SK-MEL-5 (cell line): Measurements from ENCODE around the gene CAST. TPM values are rescaled to one million over a fixed set of nuclear protein-coding genes. Genes with fewer than 3 reads are reported as not detected.
"Not testable (repeated sequence)": the region's sequence is repeated elsewhere in the genome, so short reads cannot be mapped to it uniquely, and the experiment has no call there.

Experiments used
- DNase-seq: peaks from one replicate; pipeline ENCODE4 v3.0.0-alpha.2; 2016; ENCODE audit warnings: low read depth, low spot score
- in situ Hi-C: cut with HindIII; loops from 2 replicates; pipeline ENCODE4 v1.10.0; 2016; ENCODE audit warnings: low sequenced_read_pairs, high pct_unique_total_duplicates, low pct_unique_long_range_greater_than_20kb
- polyA plus RNA-seq, 2 experiments: library from polyadenylated mRNA; depleted of rRNA; stranded (reverse); fragments of >200 nt; gene quantifications; 2 replicates each; pipeline ENCODE4 v1.2.3, GENCODE V29; 2015
- total RNA-seq: library from RNA; depleted of rRNA; stranded (reverse); fragments of >200 nt; shearing (Covaris generic); gene quantifications from 2 replicates; pipeline ENCODE4 v1.2.3, GENCODE V29; 2014; rRNA removed

CAST gene, protein sequence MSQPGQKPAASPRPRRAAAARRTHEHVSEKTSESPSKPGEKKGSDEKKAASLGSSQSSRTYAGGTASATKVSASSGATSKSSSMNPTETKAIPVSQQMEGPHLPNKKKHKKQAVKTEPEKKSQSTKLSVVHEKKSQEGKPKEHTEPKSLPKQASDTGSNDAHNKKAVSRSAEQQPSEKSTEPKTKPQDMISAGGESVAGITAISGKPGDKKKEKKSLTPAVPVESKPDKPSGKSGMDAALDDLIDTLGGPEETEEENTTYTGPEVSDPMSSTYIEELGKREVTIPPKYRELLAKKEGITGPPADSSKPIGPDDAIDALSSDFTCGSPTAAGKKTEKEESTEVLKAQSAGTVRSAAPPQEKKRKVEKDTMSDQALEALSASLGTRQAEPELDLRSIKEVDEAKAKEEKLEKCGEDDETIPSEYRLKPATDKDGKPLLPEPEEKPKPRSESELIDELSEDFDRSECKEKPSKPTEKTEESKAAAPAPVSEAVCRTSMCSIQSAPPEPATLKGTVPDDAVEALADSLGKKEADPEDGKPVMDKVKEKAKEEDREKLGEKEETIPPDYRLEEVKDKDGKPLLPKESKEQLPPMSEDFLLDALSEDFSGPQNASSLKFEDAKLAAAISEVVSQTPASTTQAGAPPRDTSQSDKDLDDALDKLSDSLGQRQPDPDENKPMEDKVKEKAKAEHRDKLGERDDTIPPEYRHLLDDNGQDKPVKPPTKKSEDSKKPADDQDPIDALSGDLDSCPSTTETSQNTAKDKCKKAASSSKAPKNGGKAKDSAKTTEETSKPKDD
- total RNA-seq: 283 and 285 TPM in 2 replicates
- polyA plus RNA-seq (2015; cell fraction: cytosol; rRNA removed): 163 and 188 TPM in 2 replicates
- polyA plus RNA-seq (2015; cell fraction: nucleus; rRNA removed): 228 and 244 TPM in 2 replicates

DNA sequence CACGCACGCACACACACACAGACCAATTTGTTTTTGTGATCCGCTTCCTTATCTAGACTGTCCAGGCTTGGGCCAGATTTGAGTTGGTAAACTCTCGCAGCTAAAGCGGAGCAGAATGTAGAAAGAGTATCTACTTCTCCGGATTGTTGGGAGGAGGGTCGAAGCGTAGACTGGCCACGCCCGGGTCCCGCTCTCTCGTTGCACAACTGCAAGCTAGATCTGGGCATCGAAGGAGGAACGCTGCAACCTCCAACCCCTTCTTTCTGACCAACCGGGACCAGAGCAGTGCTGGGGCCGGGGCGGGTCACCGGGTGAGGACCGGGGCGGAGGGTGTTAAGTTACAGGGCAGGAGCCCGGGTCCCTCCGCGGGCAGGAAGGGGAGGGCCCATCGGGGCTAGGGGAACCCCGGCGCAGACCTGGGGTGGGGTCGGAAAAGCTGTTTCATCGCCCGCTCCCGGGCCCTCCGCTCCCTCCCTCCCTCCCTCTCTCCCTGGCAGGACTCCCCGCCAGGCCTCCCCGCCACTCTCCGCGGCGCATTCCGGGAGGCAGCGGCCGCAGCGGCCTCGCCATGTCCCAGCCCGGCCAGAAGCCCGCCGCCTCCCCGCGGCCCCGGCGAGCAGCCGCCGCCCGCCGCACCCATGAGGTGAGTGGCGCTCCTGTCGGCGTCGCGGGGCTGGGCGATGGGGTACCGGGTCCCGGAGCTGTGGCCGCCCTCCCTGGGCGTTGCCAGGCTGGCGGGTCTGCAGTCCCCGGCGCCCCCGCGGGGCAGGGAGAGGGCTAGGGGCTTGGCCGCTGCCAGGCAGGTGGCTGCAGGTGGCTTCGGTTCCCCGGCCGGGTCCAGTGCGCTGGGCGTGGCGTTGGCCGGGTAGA, at the start of gene CAST:
CAST (plus strand) TSS at position 522 of the 870 bp plus-strand sequence; CDS start at position 569, 47 bp downstream.
- in situ Hi-C loops: no loop called here
- peak; percentile 92 for DNase-seq

DNA sequence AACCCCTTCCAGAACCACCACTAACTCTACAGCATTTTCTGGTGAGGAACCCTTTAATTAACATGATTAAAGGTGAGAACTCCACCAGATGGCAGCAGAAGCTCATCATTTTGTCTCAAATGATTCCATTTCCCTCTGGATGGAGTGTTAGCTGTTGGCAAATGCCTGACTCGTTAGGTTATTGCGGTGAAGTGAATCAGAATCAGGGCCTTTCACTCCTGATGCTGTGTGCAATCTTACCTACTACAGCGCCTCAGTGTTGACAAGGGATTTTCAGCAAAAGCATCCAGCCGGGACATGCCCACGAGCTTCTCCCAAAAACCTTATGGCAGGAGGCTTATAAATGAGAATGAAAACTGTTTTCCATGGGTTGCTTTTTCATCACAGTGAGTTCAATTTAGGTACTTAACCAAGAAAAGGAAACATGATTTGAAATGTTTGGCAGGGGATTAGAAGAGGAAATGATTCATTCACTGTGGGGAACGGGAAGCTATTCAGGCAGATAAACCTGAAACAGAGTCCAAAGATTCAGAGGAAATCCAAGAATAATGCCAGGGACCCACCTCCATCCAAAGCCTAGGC, 48.0 kb upstream of the CAST start:
- peak; percentile 88 for DNase-seq
- in situ Hi-C loops: no loop called here

DNA sequence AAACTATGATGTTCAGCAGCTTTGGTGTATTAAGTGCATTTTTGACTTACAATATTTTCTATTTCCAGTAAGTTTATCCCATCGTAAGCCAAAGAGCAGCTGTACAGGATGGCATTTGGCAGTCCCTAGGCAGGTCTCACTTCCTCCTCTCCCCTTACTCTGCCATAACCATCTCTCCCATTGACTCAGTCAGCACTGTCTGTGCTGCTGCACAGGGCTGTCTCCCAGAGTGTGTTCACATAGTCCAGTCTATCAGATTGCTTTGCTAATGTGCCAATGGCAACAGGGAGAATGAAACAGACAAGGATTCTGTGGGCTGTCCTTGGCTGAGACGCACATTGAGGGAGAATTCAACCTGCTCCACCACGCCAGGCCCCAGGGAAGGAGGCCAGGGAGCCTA, 47.0 kb upstream of the CAST start:
- no peak for DNase-seq
- in situ Hi-C loops: no loop called here

DNA sequence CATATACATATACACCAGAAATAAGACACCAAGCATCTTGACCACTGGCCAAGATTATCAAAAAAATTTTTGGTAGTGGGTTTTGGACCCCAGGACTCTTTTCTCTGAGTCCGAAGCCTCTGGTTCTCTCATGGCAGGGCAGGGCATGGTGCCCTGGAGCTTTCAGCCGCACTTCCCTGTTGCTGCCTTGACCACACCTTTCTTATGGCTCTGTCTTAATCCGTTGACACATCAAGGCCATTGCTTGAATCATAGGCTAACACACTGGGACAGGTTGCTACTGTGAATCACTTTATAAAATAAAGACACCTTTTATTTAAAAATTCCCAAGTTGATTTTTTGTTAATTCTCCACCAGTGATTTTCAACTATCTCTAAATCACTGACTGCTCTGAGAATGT, 45.4 kb upstream of the CAST start:
- no peak for DNase-seq
- in situ Hi-C loops: no loop called here

DNA sequence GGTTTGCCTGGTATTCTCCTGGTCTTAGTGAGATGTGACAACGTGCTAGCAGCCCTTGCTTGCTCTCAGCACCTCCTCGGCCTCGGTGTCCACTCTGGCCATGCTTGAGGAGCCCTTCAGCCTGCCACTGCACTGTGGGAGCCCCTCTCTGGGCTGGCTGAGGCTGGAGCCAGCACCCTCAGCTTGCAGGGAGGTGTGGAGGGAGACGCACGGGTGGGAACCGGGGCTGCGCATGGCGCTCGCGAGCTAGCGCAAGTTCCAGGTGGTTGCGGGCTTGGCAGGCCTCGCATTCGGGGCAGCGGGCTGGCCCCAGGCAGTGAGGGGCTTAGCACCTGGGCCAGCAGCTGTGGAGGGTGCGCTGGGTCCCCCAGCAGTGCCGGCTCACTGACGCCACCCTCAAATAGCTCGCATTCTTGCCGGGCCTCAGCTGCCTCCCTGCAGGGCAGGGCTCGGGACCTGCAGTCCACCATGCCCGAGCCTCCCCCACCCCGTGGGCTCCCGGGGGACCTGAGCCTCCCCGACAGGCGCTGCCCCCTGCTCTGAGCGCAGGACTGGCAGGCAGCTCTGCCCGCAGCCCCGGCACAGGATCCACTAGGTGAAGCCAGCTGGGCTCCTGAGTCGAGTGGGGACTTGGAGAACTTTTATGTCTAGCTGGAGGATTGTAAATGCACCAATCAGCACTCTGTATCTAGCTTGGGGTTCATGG, 43.7 kb upstream of the CAST start:
- DNase-seq, in situ Hi-C loops: not testable (repeated sequence)

DNA sequence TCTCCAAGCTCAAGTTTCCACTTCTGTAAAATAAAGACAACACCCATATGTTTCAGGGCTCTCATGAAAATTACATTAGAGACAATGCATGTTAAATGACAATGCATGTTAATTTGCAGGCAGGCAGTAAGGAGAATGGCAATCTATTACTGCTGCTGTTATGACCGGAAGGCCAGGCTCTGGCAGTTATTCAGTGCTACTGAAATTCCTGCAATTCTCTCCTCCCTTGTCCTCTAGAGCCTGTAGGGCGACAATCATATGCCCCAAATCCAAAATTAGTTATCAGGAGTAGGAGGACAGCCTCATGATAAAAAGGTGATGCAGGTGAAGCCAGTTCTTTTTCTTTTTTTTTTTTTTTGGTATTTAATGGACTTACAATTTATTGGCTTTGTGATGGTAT, 42.2 kb upstream of the CAST start:
- in situ Hi-C loops: no loop called here
- DNase-seq: no peak

DNA sequence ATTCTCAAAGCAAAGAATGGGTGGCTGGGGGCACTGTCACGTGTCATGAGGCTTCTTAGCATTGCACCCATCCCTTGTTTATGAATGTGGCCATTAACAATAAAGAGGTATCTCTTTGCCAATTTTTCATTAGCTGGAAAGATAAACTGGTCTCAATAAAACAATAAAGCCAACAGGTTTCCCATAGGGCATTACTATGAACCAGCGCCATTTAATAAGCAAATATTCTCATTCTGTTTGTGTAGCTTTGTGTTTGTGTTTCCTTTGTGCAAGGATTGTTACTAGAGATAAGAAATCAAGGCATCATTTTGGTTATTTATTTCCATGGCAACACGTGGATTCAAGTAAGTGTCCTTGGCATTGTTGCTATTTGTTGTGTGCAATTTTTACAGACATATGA, 37.6 kb upstream of the CAST start:
- no peak for DNase-seq
- in situ Hi-C loops: no loop called here

DNA sequence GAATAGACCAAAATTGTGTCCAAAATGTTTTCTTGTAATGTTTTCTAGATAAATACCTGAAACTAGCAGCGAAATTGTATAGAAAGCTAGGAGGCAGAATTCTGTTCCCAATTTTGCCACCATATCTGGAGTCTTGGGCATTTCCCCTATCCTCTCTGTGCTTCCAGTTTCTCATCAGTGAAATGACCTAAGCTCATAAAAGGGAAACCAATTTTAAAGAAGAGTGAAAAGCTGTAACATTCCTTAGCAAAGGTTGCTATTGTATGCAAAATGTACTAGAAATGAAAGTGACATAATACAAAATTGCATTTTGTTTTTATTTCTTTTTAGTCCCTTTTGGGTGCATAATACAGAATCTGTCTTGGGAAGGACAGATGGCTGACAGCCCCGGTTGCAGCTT, 36.8 kb upstream of the CAST start:
- DNase-seq: no peak
- in situ Hi-C loops: no loop called here

DNA sequence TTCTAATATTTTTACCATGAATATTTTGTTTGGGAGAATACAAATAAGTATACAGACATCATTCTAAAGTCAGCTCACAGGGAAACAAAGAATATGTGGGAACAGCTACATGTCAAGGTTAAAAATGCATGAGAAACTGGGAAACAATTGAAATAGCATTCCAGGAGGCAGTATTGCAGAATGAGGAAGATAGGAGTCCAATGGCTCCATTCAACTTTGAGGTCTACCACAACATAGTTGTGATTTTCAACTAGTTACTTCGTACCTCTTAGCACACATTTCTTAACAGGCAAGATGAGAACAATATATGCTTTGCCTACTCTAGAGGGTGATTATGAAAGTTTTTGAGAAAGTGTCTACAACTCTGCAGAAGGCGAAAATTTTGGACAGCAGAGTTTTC, 35.2 kb upstream of the CAST start:
- in situ Hi-C loops: no loop called here
- peak; percentile 44 for DNase-seq

DNA sequence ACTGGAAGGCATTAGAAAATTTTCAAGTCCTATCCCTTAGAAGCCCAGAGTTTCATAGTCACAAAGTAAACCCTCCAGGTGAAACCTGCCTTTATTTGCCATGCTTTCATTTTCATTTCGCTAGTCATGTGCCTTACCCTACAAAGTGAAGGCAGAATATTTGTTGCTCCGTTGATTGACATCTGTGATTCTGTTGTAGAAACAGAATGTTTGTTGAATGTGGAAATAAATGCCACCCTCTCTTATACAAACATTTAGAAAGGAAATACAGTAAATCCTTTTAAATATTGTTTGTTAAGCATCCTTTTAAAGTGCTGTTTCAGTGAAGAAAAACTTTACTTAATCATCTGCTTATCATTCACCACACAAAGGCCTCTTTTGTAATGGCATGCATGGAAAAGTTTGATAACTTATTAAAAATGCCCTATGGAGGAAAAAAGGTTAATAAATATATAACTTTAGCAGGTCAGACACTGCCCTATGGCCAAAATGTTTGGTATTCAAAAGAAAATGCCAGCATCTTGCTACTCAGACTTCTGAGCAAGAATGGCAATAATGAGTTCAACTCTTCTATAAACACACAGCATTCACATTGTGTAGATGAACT, 34.3 kb upstream of the CAST start:
- no peak for DNase-seq
- in situ Hi-C loops: no loop called here

DNA sequence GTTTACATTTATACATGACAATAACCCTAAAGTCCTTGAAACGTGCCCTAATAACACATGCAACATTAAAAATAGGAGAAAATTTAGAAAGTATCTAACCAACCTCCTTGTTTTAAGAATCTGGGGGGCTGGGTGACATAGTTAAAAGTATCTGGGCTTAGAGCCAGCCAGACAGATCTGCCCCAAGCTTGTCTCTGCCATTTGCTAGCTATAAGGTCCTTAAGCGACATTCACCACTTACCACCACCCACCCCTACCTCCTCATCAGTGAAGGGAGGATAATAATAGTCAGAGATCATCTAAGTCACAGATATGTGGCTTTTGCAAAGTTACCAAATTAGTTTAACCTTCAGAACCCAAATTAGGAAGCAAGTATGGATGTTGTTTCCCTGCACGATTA, 33.8 kb upstream of the CAST start:
- no peak for DNase-seq
- in situ Hi-C loops: no loop called here

DNA sequence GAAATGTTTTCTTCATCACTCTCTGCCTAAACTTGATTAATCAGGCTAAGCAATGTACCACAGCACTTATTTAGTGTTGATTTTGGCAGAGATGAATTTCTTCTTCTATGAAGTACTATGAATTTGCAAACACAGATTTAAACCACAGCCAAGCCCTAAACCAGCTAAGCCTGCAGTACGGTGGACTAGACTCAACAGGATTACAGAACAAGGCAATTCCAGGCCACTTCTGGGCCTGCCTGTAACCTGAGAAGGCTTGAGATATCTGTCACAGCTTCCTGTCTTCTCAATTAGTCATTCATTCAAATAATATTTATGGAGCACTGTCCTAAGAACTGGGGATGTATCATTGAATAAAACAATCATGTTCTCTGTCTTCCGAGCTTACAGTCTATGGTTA, 32.4 kb upstream of the CAST start:
- DNase-seq: peak; percentile 80
- in situ Hi-C loops: no loop called here

DNA sequence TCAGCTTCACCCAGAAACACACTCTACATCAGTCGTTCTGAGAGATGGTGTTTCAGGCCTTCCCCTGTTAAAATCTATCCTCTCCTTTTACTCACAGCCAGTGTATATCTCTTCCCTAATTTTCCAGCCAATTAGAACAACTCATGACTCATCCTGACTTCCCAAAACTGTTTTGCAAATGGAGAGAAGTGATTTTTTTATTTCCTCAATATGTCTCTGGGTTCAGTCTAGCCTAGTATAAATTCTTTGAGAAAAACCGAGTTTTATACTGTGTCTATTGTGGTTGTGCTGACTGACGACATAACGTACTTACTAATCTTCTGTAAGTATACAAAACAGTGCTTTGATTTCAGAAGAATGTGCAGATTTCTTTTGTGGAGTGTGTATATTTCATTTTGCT, 28.4 kb upstream of the CAST start:
- in situ Hi-C loops: no loop called here
- DNase-seq: no peak

DNA sequence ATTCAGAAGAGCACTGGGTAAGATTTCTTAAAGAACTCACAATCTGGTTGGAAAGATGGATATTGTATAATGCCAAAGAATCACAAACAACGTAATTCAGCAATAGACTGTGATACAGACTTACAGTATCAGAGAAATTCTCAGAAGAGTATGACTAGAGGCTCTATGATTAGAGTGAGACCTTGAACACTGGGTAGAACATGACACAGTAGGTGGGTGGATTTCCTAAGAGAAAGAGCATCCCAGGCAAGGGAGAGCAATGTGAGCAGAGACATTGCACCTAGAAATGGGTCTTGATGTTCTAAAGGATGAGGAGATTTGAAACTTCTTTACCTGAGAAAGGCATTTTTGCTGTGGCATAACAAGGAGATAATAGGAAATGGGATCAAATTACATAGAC, 27.3 kb upstream of the CAST start:
- in situ Hi-C loops: no loop called here
- DNase-seq: no peak

DNA sequence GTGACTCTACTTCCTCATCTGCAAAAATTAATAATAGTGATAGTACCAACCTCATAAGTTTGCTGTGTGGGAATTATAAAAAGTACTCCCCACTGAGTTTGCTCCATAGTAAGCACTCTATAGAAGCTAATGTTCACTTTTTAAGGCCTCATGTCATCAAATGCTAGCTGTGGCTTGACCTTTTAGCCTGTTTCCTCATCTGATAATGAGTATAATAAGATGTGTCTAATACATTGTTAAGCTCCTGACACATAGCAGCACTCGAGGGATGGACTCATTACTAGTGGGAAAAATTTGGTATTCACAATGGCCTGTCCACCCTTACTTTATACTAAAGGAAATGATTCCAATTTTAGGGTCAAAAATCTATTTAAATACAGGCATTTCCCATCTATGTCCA, 26.1 kb upstream of the CAST start:
- DNase-seq: no peak
- in situ Hi-C loops: no loop called here

DNA sequence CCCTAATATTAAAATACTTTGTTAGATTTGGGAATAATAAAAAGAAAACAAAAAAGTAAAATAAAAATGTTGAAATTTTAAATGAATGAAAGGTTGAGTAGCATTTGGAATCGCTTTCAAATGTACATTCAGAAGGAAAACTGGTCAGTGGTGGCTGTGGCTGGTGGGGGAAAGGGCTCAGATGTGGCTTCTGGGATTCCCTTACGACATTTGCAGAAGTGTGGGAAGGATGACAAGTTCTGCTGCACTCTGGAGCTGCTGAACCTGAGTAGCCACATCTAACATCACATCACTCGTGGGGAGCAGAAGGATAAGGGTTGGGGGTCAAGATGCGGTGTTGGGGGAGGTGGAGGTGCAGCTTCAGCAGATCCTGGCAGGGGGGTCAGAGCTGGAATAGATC, 25.6 kb upstream of the CAST start:
- no peak for DNase-seq
- in situ Hi-C loops: no loop called here

DNA sequence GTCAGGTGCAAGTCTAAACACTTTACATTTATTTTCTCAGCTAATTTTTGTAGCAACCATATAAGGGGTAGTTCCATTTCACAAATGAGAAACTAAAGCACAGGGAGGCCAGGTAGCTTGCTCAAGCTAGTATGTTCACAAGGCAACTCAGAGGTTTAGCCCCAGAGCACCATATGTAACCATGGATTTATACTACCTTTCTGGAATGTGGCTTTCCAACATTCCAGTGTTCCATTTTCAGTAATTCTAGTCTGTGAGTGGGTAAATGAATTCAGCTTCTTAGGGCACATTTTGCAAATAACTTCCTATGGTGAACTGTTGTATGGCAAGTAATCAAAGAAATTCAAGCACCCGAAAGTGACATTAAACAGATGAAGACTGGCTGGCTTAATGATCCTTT, 25.0 kb upstream of the CAST start:
- DNase-seq: no peak
- in situ Hi-C loops: no loop called here
